Measurements from ENCODE around the gene RASIP1. TPM values are rescaled to one million over a fixed set of nuclear protein-coding genes. Genes with fewer than 3 reads are reported as not detected.
"Not testable (repeated sequence)": the region's sequence is repeated elsewhere in the genome, so short reads cannot be mapped to it uniquely, and the experiment has no call there.

RASIP1 gene
- total RNA-seq, 1 donor from 2014 or later, result 85.9 TPM

- Histone ChIP-seq H3K4me3 (peak overlapping the region; percentile 48 to 65), H3K27me3 (no peaks in the 10 kb centered on the region), H3K36me3 (no peaks in the 10 kb centered on the region), H3K27ac (peak overlapping the region; percentile 77 to 93), H3K4me1 (peaks cover 3 to 19% of the 10 kb centered on the region in 2 donors), H3K9me3 (no peaks in the 10 kb centered on the region)
- intact Hi-C loops (cut with DNase I), result loop anchor here (2.0 kb wide), 1 partner anchor 18 kb away; no protein-coding TSS in a partner anchor
- TF ChIP-seq CTCF (IDR thresholded peaks at IDR 0.05), result no peak
- DNase-seq (ENCODE audit: low spot score in 2 of 2), result peak; percentile 98 to 100
Observed at GRCh38 chr19:48720613-48721296, 19.7 kb downstream of the RASIP1 start.

- Histone ChIP-seq H3K4me3 (peak overlapping the region; percentile 48 to 65), H3K27me3 (no peaks in the 10 kb centered on the region), H3K9me3 (no peaks in the 10 kb centered on the region), H3K4me1 (peaks cover 6 to 24% of the 10 kb centered on the region in 2 donors), H3K27ac (peak overlapping the region; percentile 77 to 93), H3K36me3 (no peaks in the 10 kb centered on the region)
- no peak for DNase-seq (ENCODE audit: low spot score in 2 of 2)
- intact Hi-C loops (cut with DNase I), result loop anchor here (2.0 kb wide), 1 partner anchor 19 kb away; no protein-coding TSS in a partner anchor
- no peak for TF ChIP-seq CTCF (IDR thresholded peaks at IDR 0.05)
Observed at GRCh38 chr19:48720251-48720612, 20.2 kb downstream of the RASIP1 start.

GRCh38 chr19:48719263-48720171 lies 20.9 kb downstream of the RASIP1 start, which contains the start of gene MAMSTR:
TSS of gene MAMSTR (minus strand) at chr19:48719725. CDS start at chr19:48719031, 694 bp downstream.
- intact Hi-C loops (cut with DNase I), result loop anchor here (2.0 to 10.0 kb wide), 2 partner anchors 19 to 355 kb away; partner anchors contain the start of genes SYNGR4 and TMEM143
- DNase-seq (ENCODE audit: low spot score in 2 of 2), result no peak
- H3K4me3 ChIP-seq, result peak within 1 kb of the TSS; percentile 48 to 65
- no peak for TF ChIP-seq CTCF (IDR thresholded peaks at IDR 0.05)
- H3K4me1 ChIP-seq, result peaks cover 12 to 23% of the 10 kb centered on the region in 2 donors
- no peaks in the 10 kb centered on the region for H3K36me3 ChIP-seq
- peak within 1 kb of the TSS; percentile 77 to 93 for H3K27ac ChIP-seq
- no peaks in the 10 kb centered on the region for H3K27me3 ChIP-seq
- no peaks in the 10 kb centered on the region for H3K9me3 ChIP-seq

GRCh38 chr19:48718711-48719231 lies 21.6 kb downstream of the RASIP1 start:
- DNase-seq (ENCODE audit: low spot score in 2 of 2), result no peak

GRCh38 chr19:48718106-48718505 lies 22.3 kb downstream of the RASIP1 start:
- H3K27me3 ChIP-seq; H3K4me3 ChIP-seq; H3K9me3 ChIP-seq; DNase-seq (ENCODE audit: low spot score in 2 of 2); H3K36me3 ChIP-seq; H3K27ac ChIP-seq: not testable (repeated sequence)
- intact Hi-C loops (cut with DNase I), result loop anchor here (10.0 kb wide), 1 partner anchor 353 kb away; the partner anchor contains the start of genes SYNGR4 and TMEM143
- peaks cover 15 to 24% of the 10 kb centered on the region in 2 donors for H3K4me1 ChIP-seq

More at GRCh38 chr19:48718711-48719231, 21.6 kb downstream of the RASIP1 start:
- no peaks in the 10 kb centered on the region for H3K36me3 ChIP-seq
- H3K27ac ChIP-seq, result peak overlapping the region in 1 of 2 donors; percentile 15
- TF ChIP-seq CTCF (IDR thresholded peaks at IDR 0.05), result no peak
- H3K27me3 ChIP-seq, result no peaks in the 10 kb centered on the region
- H3K4me3 ChIP-seq, result peak overlapping the region in 1 of 2 donors; percentile 19
- H3K9me3 ChIP-seq, result no peaks in the 10 kb centered on the region
- peaks cover 12 to 19% of the 10 kb centered on the region in 2 donors for H3K4me1 ChIP-seq
- intact Hi-C loops (cut with DNase I), result loop anchor here (10.0 kb wide), 1 partner anchor 354 kb away; the partner anchor contains the start of genes SYNGR4 and TMEM143

Data from ascending aorta (tissue), 2 donors.